ENCODE data around the gene FMNL2.

DNA sequence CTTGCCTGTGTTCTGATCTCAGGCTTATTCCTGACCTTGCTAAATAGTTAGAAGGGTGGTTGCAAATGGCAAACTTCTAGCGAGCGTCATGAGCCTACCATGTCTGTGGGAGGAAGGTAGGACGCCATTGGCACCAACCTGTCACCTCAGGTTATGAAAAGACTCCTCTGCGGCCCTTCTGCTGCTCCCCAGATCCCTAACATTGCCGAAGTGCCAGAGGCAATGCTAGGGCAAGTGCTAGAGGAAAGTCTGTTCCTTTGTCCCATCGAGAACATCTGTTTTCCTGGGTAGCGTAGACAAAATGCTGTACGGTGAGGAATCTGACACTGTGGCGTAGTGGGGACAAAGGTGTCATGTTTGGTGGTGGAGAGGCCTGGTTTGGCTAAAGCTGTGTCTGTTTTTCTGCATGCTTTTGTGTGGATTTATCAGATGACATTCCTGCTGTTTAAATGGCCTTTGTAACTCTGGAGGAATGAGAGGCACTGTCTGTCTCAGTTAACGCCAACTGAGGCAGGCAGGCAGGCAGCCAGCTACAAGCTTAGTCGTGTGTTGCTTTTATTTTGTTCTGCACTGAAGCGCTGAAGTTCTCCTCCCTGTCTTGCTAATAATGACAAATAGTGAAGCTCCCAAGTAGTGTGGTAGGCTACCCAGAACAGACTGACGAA lies 288.2 kb downstream of the FMNL2 start:
- TF ChIP-seq EZH2 (IDR thresholded peaks at IDR 0.05; ENCODE audit: borderline replicate concordance, low read length) = no peak
- TF ChIP-seq, protein P1, sequence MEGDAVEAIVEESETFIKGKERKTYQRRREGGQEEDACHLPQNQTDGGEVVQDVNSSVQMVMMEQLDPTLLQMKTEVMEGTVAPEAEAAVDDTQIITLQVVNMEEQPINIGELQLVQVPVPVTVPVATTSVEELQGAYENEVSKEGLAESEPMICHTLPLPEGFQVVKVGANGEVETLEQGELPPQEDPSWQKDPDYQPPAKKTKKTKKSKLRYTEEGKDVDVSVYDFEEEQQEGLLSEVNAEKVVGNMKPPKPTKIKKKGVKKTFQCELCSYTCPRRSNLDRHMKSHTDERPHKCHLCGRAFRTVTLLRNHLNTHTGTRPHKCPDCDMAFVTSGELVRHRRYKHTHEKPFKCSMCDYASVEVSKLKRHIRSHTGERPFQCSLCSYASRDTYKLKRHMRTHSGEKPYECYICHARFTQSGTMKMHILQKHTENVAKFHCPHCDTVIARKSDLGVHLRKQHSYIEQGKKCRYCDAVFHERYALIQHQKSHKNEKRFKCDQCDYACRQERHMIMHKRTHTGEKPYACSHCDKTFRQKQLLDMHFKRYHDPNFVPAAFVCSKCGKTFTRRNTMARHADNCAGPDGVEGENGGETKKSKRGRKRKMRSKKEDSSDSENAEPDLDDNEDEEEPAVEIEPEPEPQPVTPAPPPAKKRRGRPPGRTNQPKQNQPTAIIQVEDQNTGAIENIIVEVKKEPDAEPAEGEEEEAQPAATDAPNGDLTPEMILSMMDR (IDR thresholded peaks at IDR 0.05; ENCODE audit: low read length) = no peak
